ENCODE measurements around the gene S100A10.

DNA sequence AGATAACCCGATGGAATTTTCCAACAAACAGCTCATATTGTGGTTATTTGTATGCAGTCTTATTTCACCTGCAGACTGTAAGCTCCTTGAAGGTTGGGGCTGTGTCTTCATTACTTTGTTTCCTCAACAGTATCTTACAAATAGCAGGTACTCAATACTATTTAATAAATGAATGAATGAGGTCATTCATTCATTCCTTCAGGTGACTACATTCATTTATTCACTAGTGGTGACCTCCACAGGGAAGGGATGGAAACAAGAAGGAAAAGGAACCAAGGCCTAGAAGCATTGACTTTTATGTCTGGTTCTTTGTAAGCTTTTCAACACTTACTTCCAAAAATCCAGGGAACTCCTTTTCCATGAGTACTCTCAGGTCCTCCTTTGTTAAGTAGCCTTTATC, 7.9 kb downstream of the S100A10 start:
- TF ChIP-seq POLR2A (IDR thresholded peaks at IDR 0.05; ENCODE audit: low read length) (no peak), GATA1 (IDR thresholded peaks at IDR 0.05; ENCODE audit: low read depth, low read length) (no peak)
